Measurements from ENCODE around the gene TSPAN5.

Gene TSPAN5

GRCh38 chr4:98634061-98634460 lies 24.4 kb downstream of the TSPAN5 start:
- no peak overlapping the region for H3K27ac ChIP-seq
- no peak for TF ChIP-seq ZFX (IDR thresholded peaks at IDR 0.05)
- TF ChIP-seq, protein P1, sequence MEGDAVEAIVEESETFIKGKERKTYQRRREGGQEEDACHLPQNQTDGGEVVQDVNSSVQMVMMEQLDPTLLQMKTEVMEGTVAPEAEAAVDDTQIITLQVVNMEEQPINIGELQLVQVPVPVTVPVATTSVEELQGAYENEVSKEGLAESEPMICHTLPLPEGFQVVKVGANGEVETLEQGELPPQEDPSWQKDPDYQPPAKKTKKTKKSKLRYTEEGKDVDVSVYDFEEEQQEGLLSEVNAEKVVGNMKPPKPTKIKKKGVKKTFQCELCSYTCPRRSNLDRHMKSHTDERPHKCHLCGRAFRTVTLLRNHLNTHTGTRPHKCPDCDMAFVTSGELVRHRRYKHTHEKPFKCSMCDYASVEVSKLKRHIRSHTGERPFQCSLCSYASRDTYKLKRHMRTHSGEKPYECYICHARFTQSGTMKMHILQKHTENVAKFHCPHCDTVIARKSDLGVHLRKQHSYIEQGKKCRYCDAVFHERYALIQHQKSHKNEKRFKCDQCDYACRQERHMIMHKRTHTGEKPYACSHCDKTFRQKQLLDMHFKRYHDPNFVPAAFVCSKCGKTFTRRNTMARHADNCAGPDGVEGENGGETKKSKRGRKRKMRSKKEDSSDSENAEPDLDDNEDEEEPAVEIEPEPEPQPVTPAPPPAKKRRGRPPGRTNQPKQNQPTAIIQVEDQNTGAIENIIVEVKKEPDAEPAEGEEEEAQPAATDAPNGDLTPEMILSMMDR (conservative IDR thresholded peaks at IDR 0.05): no peak

DNA sequence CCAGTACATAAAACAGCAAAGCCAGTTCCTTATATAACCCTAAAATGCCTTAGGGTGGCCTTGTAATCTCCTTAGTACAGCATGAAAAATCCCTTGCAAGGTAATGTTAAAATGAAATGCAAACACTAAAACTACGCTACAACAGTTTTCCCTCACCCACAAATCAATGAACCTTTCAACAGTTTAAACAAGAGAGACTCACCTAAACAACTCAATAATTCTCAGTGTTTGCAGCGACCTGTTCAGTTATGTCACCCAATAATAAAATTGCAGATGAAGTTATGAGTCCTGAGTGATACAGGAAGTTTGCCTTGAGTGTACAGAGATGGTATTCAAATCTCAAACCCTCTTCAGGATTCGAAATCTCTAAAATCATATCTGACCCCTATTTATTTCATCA lies 25.3 kb downstream of the TSPAN5 start:
- TF ChIP-seq, protein P1 (conservative IDR thresholded peaks at IDR 0.05): no peak
- no peak for TF ChIP-seq ZFX (IDR thresholded peaks at IDR 0.05)

DNA sequence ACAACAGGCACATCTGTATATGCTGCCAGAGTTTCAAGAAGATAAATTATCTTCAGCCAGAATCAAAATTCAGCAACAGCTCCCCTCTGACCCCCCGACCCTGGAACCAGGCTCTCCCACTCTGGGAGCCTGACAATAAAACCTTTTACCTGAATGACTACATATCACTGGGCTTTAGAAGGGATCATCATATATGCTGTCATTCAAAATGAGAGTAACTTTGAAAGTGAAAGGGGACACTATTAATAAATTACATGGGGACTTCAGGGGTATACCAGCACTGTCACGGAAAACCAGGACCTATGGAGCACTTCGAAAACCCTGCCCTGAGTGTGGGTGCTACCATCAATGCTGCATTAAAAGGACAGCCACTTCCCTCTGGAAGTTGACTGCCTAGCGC lies 26.2 kb downstream of the TSPAN5 start:
- TF ChIP-seq, protein P1 (conservative IDR thresholded peaks at IDR 0.05): no peak
- TF ChIP-seq ZFX (IDR thresholded peaks at IDR 0.05): no peak
- H3K27ac ChIP-seq: no peak overlapping the region

More for the DNA sequence above, 25.3 kb downstream of the TSPAN5 start:
- no peak overlapping the region for H3K27ac ChIP-seq

- no peak for TF ChIP-seq ZFX (IDR thresholded peaks at IDR 0.05)
- TF ChIP-seq, protein P1 (conservative IDR thresholded peaks at IDR 0.05): no peak
- no peak overlapping the region for H3K27ac ChIP-seq
Observed at GRCh38 chr4:98631506-98631905, 26.9 kb downstream of the TSPAN5 start.

DNA sequence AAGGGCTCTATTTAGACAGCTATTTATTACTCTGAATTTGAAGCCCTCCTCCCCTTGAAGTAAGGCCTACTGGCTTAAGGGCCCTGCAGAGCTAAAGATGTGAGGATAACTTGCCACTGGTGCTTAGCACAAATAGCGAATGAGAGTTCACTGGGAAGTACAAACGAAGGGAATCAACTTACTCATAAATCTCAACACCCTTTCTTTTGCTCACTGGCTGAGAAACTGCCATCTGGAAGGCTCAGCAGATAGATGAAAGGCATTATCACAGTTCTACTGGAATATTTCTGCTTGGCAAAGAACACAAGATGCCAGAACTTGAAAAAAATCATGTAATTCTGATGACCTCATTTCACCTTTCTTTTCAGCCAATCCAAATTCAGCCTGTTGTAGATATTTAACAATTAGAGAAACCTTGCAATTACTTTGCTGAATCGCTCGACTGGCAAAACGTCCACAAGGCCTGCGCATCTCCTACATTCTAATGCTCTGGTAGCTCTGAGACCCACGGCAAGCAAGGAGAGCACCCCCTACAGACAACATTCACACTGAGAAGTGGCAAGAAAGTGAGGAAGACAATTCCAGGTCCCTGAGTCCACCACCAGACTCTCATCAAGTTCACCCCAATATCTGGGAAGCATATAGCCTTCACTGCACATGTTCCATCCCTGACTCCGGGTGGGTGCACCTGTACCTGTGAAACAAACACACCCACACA lies 27.5 kb downstream of the TSPAN5 start:
- no peak for TF ChIP-seq ZFX (IDR thresholded peaks at IDR 0.05)
- TF ChIP-seq, protein P1 (conservative IDR thresholded peaks at IDR 0.05): no peak
- no peak overlapping the region for H3K27ac ChIP-seq

- H3K27ac ChIP-seq: no peak overlapping the region
- TF ChIP-seq ZFX (IDR thresholded peaks at IDR 0.05): no peak
Observed at GRCh38 chr4:98627531-98628257, 30.7 kb downstream of the TSPAN5 start.

GRCh38 chr4:98626350-98626749 lies 32.1 kb downstream of the TSPAN5 start:
- no peak overlapping the region for H3K27ac ChIP-seq
- TF ChIP-seq, protein P1 (conservative IDR thresholded peaks at IDR 0.05): no peak
- TF ChIP-seq ZFX (IDR thresholded peaks at IDR 0.05): no peak
